Measurements from ENCODE around the gene SLTM. TPM values are rescaled to one million over a fixed set of nuclear protein-coding genes. Genes with fewer than 3 reads are reported as not detected.

Gene SLTM
- total and polyA plus RNA-seq, 8 donors = 57.4 to 154 (median 130) TPM

DNA sequence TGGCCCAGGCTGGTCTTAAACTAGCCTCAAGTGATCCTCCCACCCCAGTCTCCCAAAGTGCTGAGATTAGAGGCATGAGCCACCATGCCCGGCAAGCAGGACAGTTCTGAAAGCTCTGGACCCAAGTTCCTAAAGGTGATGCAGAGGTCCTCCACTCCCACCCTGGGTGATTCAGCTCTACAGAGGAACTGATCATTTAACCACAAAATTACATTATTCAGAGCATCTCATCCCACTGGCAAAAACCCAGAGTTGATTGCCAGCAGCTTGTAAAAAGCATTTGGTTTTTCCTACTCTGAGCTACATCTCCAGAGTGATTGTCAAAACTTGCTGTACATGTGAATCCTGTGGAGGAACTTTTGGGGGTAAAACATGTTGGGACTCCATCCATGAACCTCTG is 60.2 kb downstream of the SLTM start:
- Histone ChIP-seq H3K9me3 (no peaks in the 10 kb centered on the region), H3K4me3 (no peak overlapping the region), H3K36me3 (peaks cover 0 to 21% of the 10 kb centered on the region in 2 donors), H3K4me1 (peaks cover 0 to 3% of the 10 kb centered on the region in 2 donors), H3K27me3 (no peaks in the 10 kb centered on the region), H3K27ac (no peak overlapping the region)
- TF ChIP-seq, protein P1, sequence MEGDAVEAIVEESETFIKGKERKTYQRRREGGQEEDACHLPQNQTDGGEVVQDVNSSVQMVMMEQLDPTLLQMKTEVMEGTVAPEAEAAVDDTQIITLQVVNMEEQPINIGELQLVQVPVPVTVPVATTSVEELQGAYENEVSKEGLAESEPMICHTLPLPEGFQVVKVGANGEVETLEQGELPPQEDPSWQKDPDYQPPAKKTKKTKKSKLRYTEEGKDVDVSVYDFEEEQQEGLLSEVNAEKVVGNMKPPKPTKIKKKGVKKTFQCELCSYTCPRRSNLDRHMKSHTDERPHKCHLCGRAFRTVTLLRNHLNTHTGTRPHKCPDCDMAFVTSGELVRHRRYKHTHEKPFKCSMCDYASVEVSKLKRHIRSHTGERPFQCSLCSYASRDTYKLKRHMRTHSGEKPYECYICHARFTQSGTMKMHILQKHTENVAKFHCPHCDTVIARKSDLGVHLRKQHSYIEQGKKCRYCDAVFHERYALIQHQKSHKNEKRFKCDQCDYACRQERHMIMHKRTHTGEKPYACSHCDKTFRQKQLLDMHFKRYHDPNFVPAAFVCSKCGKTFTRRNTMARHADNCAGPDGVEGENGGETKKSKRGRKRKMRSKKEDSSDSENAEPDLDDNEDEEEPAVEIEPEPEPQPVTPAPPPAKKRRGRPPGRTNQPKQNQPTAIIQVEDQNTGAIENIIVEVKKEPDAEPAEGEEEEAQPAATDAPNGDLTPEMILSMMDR (IDR thresholded peaks at IDR 0.05) = no peak
- intact Hi-C loops (cut with DNase I) = no loop called here
- no peak for ATAC-seq
- DNase-seq = no peak

DNA sequence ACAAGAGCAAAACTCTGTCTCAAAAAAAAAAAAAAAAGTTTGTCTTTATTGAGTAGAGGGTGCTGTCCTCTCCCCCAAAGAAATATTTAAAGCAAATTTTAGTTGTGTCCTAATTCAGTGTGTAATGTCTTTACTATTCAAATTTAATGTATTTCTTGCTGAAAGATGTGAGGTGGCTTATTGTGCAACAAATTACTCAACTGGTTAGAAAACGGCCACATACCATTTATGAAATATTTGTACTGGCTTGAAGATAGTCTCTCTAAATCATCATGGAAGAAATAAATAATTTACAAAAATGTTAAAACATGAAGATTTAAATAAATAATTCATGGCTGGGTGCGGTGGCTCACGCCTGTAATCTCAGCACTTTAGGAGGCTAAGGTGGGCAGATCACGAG is 63.0 kb downstream of the SLTM start:
- Histone ChIP-seq H3K4me1 (peaks cover 0 to 5% of the 10 kb centered on the region in 2 donors), H3K9me3 (no peaks in the 10 kb centered on the region), H3K27ac (no peak overlapping the region), H3K36me3 (no peaks in the 10 kb centered on the region), H3K4me3 (no peak overlapping the region), H3K27me3 (no peaks in the 10 kb centered on the region)
- ATAC-seq (no peak), DNase-seq (no peak)
- TF ChIP-seq, protein P1 (IDR thresholded peaks at IDR 0.05) = no peak
- intact Hi-C loops (cut with DNase I) = no loop called here

DNA sequence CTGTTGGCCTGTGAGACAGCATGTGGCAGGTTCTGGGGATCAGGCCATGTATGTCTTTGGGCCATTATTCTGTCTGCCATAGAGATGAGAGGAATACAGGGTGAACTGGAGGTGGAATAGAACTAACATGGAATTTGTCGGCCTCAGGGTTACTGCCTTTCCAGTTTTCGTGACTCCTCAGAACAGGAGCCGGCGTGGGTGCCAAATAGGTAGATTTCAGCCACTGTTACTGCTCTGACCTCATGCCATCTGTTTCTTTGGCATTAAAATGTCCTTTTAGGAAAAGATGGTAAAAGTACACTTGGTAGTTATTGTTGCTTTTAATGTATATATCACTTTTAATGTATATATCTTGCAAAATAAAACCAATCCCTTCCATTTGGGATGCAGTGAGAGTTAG is 65.6 kb downstream of the SLTM start:
- no peak for ATAC-seq

DNA sequence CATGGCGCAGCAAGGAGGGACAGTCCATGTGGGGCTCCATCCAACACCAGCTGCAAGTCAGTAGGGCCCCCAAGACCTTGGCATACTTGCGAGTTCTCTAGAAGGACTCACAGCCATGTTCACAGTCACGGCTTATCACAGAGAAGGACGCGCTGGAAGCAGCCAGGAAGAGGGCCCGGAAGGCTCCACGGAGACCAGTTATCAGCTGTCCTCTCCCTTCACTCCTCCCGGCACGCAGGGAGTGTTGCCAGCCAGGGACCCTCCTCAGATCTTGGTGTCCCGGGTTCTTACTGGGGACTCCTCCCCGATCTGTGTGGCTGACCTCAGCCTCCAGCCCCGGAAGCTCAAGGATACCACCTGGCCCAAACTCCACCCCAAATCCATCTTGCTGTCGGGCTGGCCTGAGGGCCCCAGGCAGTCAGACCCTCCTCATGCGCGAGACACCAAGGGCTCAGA is 68.0 kb downstream of the SLTM start:
- H3K4me1 ChIP-seq = peaks cover 0 to 17% of the 10 kb centered on the region in 2 donors
- DNase-seq = no peak
- peaks cover 0 to 10% of the 10 kb centered on the region in 2 donors for H3K27me3 ChIP-seq
- intact Hi-C loops (cut with DNase I) = no loop called here
- H3K4me3 ChIP-seq = peak overlapping the region; percentile 32 to 33
- peak; percentile 38 for ATAC-seq
- TF ChIP-seq, protein P1 (IDR thresholded peaks at IDR 0.05) = no peak
- no peaks in the 10 kb centered on the region for H3K36me3 ChIP-seq
- no peak overlapping the region for H3K27ac ChIP-seq
- no peaks in the 10 kb centered on the region for H3K9me3 ChIP-seq

More for the DNA sequence above, 65.6 kb downstream of the SLTM start:
- no peaks in the 10 kb centered on the region for H3K36me3 ChIP-seq
- H3K4me3 ChIP-seq = no peak overlapping the region
- TF ChIP-seq, protein P1 (IDR thresholded peaks at IDR 0.05) = no peak
- intact Hi-C loops (cut with DNase I) = no loop called here
- no peak for DNase-seq
- no peaks in the 10 kb centered on the region for H3K9me3 ChIP-seq
- H3K27ac ChIP-seq = no peak overlapping the region
- H3K4me1 ChIP-seq = peaks cover 0 to 17% of the 10 kb centered on the region in 2 donors
- peaks cover 0 to 10% of the 10 kb centered on the region in 2 donors for H3K27me3 ChIP-seq

DNA sequence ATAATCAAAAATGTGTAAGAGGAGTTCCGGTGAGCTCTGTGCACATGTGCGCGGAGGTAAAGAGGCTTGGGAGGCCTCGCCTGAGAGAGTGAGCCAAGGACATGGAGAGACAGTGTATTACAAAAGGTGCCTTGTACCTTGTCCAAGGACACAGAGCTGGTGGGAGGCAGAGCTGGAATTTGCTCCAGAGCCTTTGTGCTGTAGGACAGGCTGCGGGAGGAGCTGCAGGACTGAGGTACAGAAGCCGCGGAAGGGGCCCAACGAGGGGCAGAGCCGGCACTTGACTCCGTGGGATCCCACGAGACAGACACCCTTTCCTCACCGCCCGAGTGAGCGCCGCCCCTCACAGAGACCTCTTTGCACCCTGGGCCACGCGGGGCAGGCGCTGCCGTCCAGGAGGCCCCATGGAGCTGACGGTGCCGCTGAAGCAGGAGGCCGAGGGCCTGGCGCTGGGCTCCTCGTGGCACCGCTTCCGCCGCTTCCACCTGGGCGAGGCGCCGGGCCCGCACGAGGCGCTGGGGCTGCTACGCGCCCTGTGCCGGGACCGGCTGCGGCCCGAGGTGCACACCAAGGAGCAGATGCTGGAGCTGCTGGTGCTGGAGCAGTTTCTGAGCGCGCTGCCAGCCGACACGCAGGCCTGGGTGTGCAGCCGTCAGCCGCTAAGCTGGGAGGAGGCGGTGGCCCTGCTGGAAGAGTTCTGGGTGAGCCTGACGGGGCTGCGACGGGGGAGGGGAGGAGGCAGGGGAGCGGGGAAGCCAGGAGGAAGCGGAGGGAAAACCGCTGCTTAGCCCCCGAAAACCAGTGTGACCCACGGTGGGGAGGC is 68.7 kb downstream of the SLTM start:
- no peaks in the 10 kb centered on the region for H3K36me3 ChIP-seq
- H3K27ac ChIP-seq = no peak overlapping the region
- H3K4me3 ChIP-seq = peak overlapping the region; percentile 32 to 33
- H3K27me3 ChIP-seq = peaks cover 0 to 10% of the 10 kb centered on the region in 2 donors
- peaks cover 0 to 17% of the 10 kb centered on the region in 2 donors for H3K4me1 ChIP-seq
- TF ChIP-seq, protein P1 (IDR thresholded peaks at IDR 0.05) = no peak
- intact Hi-C loops (cut with DNase I) = no loop called here
- DNase-seq (peak; percentile 26 to 84 (median 45)), ATAC-seq (peak; percentile 81)
- H3K9me3 ChIP-seq = no peaks in the 10 kb centered on the region

Data from left lung (tissue), 10 donors.